ENCODE measurements around the gene PHLPP1. TPM values are rescaled to one million over a fixed set of nuclear protein-coding genes. Genes with fewer than 3 reads are reported as not detected.
A peak's percentile ranks its signal among the peaks of the same experiment; 100 is the strongest.

Gene PHLPP1
- total and polyA plus RNA-seq, 9 of the 15 experiments (the other 6 are each of a cell fraction or from before 2014, with no cell fraction given): 0.56 to 9.0 (median 4.5) TPM

DNA sequence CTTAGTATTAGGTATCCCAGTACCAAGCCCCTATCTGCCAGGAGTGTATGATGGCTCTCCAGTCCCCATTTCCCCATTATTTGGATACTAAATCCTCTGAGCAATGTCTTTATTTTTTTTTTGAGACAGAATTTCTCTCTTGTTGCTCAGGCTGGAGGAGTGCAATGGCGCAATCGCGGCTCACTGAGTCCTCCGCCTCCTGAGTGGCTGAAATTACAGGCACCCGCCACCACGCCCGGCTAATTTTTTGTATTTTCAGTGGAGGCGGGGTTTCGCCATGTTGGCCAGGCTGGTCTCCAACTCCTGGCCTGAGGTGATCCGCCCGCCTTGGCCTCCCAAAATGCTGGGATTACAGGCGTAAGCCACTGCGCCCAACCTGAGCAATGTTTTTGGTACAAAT is 3.6 kb upstream of the PHLPP1 start:
- in situ Hi-C loops (cut with MboI) (loop anchor here (10.0 kb wide), 1 partner anchor 243 kb away; no protein-coding TSS in a partner anchor), intact Hi-C loops (cut with micrococcal nuclease) (loop anchor here (10.0 kb wide), 1 partner anchor 273 kb away; no protein-coding TSS in a partner anchor)
- DNase-seq (ENCODE audit: extremely low read depth in 1 of 4, low spot score in 3 of 4): no peak
- 97% methylated on average over 4 of the region's 13 CpGs for WGBS (ENCODE audit: insufficient coverage, low coverage, missing lambda C conversion rate)
- Histone ChIP-seq H3K27ac (ENCODE audit: extremely low read depth, low read depth, low read length) (no peak overlapping the region), H3K9ac (ENCODE audit: insufficient read depth in 1 of 2, low read depth in 2 of 2, low read length in 2 of 2) (no peak overlapping the region), H4K20me1 (replicated peaks; ENCODE audit: control insufficient read depth, insufficient read depth, low read length) (no peaks in the 10 kb centered on the region), H3K79me2 (ENCODE audit: control insufficient read depth, insufficient read depth, low read length) (peaks cover 7% of the 10 kb centered on the region; the same call in 2 of the 3 replicates), H3K9me3 (replicated peaks; ENCODE audit: control insufficient read depth, insufficient read depth, low read depth, low read length) (no peaks in the 10 kb centered on the region), H3K9me1 (ENCODE audit: control insufficient read depth, insufficient read depth, low read length) (no peaks in the 10 kb centered on the region), H3K4me3 (no peak overlapping the region), H3K4me1 (replicated peaks in 1 of 2; ENCODE audit: control insufficient read depth in 2 of 2, insufficient read depth in 2 of 2, low read length in 2 of 2) (peaks cover 0 to 13% of the 10 kb centered on the region in 2 experiments; a peak in 2 of 5 replicates), H3K36me3 (ENCODE audit: control insufficient read depth, insufficient read depth, low read length) (no peaks in the 10 kb centered on the region), H2AFZ (ENCODE audit: low read depth, low read length) (no peak overlapping the region), H3K4me2 (ENCODE audit: insufficient read depth, low read length) (no peak overlapping the region), H3K27me3 (ENCODE audit: control insufficient read depth in 2 of 2, insufficient read depth in 2 of 2, low read length in 2 of 2) (no peaks in the 10 kb centered on the region)
- no peak for FAIRE-seq
- ChIA-PET CTCF (ENCODE audit: low intra/inter-chr PET ratio) (no interaction called here), POLR2A (interaction anchor here (1.0 to 1.1 kb wide), 2 partner anchors 11 to 12 kb away, joined by 3 to 4 read pairs; no protein-coding TSS in a partner anchor)
- no peak for ATAC-seq
- BruUV-seq (replicated peaks): no TSS peak
- TF ChIP-seq CBX1 (IDR thresholded peaks at IDR 0.05; ENCODE audit: low read depth): no peak
- TF ChIP-seq CREM (IDR thresholded peaks at IDR 0.05; ENCODE audit: low read depth): no peak
- TF ChIP-seq KDM4B (IDR thresholded peaks at IDR 0.05; ENCODE audit: borderline replicate concordance in 2 of 2, low read depth in 1 of 2): no peak
- no peak for TF ChIP-seq ELF1 (tag; IDR thresholded peaks at IDR 0.05)
- TF ChIP-seq, protein P1, sequence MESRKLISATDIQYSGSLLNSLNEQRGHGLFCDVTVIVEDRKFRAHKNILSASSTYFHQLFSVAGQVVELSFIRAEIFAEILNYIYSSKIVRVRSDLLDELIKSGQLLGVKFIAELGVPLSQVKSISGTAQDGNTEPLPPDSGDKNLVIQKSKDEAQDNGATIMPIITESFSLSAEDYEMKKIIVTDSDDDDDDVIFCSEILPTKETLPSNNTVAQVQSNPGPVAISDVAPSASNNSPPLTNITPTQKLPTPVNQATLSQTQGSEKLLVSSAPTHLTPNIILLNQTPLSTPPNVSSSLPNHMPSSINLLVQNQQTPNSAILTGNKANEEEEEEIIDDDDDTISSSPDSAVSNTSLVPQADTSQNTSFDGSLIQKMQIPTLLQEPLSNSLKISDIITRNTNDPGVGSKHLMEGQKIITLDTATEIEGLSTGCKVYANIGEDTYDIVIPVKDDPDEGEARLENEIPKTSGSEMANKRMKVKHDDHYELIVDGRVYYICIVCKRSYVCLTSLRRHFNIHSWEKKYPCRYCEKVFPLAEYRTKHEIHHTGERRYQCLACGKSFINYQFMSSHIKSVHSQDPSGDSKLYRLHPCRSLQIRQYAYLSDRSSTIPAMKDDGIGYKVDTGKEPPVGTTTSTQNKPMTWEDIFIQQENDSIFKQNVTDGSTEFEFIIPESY (CRISPR knock-in tag; IDR thresholded peaks at IDR 0.05): 0 out of 2 replicates have a peak, but pooled peaks have one; percentile 28
